Middle frontal gyrus (tissue), 1 donor: ENCODE results near the gene TMEM132A.

ENCODE experiments used
- DNase-seq: peaks from one replicate; pipeline ENCODE4 v3.0.0-alpha.2; 2015; ENCODE audit warnings: low spot score; ENCODE audit errors: extremely low spot score

TMEM132A gene

GRCh38 chr11:60921777-60922335 is 2.4 kb upstream of the TMEM132A start:
- no peak for DNase-seq

GRCh38 chr11:60922906-60923305 is 1.4 kb upstream of the TMEM132A start:
- no peak for DNase-seq

GRCh38 chr11:60923326-60923725 is 934 bp upstream of the TMEM132A start:
- DNase-seq = peak; percentile 21

DNA sequence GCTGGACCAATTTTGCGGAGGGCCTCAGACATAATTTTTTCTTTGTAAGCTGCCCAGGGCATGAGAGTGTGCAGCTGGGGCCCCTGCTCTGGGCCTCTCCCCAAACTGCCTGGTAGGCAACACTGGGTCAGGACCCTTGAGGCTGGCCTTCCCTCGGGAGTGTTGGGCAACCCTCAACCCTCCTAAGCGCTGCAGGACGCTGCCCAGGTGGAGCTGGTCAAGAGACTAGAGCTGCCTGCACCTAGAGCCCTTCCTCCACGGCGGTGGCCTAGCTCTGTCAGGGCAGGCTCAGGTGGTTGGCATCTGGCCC is 505 bp upstream of the TMEM132A start:
- DNase-seq = no peak

DNA sequence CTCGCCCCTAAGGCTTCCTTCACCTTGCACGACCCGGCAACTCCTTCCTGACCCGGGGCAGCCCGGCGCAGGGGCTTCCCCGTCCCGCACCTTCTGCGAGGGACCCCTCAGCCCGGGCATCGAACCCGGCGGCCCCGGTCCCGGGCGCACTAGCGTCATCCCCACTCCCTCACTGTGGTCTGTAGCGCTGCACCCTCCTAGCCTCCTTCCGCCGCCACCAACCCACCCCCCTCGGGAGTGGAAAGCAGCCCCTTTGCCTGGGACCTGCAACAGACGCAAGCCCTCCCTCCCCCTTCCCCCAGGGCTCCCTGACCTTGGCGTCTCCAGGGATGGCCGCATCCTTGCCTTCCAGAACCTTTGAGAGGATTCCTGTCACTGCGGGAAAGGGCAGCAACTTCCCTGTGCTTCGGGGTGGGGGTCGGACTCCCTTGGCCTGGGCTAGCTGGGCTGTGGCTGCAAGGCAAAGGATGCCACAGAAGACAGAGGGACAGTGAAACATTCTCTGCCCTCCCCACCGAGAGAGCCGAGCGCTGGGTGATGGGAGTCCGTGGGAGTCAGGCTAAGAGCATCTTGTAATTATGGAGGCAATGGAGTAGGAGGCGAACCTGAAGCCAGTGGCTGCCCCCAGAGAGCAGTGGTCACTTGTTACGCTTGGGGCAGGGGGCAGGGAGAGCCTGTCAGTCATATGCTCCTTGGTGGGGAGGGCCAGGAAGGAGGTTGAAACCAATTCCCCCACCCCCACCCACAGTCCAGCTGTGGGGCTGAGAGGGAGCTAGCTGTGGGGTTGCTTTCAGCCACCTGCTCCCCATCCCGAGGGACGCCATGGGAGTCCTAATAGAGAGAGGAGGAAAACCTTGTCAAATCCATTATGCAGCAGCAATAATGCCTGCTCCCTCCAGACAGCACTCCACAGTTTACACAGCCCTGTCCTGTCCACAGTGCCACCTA is 920 bp downstream of the TMEM132A start:
- no peak for DNase-seq

DNA sequence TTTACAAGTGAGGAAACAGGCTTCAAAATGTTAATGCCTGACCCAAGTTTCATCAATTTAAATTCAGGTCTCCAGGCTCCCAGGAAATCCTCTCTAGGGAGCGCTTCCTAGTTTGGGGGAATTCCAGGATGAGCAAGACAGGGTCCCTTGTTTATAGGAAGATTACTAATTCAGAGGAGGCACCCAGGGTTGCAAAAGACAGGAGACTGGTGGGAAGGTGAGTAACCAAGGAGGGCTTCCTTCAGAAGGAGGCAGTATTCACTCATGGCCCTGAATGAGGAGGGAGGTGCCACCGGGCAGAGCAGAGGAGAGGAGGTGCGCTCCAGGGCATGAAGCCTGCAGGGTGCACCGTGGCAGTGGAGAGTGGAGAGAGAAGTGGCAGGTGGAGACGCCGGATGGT is 1.6 kb downstream of the TMEM132A start:
- no peak for DNase-seq

GRCh38 chr11:60926500-60926899 is 2.2 kb downstream of the TMEM132A start:
- DNase-seq = no peak

GRCh38 chr11:60927061-60927592 is 2.9 kb downstream of the TMEM132A start:
- DNase-seq = no peak

DNA sequence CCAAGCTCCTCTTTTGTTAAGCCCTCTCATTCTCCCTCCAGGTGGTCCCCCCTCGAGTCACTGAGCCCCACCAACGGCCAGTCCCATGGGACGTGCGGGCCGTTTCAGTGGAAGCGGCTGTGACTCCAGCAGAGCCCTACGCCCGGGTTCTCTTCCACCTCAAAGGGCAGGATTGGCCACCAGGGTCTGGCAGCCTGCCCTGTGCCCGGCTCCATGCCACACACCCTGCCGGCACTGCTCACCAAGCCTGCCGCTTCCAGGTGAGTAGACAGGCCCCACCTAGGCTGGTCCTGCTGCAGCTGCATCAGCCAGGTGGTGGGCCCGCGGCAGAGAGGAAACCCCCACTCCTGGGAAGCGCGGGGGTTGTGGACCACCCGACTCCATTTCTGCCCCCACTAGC is 3.3 kb downstream of the TMEM132A start:
- no peak for DNase-seq

DNA sequence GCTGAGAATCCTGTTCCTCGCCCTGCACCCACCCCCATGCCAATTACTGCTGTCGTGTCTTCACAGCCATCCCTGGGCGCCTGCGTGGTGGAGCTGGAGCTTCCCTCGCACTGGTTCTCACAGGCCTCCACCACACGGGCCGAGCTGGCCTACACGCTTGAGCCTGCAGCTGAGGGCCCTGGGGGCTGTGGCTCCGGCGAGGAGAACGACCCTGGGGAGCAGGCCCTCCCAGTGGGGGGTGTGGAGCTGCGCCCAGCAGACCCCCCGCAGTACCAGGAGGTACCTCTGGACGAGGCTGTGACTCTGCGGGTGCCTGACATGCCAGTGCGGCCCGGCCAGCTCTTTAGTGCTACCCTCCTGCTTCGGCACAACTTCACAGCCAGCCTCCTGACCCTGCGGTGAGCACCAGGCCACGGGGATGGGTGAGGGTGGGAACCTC is 4.3 kb downstream of the TMEM132A start:
- DNase-seq = no peak

- DNase-seq = no peak
Measured at GRCh38 chr11:60929764-60930163, 5.5 kb downstream of the TMEM132A start.

- DNase-seq = no peak
Measured at GRCh38 chr11:60930394-60930793, 6.1 kb downstream of the TMEM132A start.

DNA sequence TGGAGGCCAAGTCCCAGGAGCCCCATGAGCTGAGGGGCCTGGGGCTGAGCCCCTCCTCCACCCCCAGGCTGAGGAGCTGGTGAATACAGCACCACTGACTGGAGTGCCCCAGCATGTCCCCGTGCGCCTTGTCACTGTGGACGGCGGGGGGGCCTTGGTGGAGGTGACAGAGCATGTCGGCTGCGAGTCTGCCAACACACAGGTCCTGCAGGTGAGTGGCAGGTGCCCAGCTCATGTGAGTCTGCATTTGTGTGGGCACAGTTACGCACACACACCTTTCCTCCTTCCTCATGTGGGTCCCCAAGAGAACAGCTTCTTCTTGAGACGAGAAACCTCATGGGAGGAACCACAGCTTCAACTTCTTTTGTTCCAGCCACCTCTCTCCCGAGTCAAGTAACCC is 7.7 kb downstream of the TMEM132A start:
- no peak for DNase-seq

- no peak for DNase-seq
Measured at GRCh38 chr11:60932605-60933356, 8.5 kb downstream of the TMEM132A start.

GRCh38 chr11:60933416-60934123 is 9.3 kb downstream of the TMEM132A start:
- DNase-seq = no peak

DNA sequence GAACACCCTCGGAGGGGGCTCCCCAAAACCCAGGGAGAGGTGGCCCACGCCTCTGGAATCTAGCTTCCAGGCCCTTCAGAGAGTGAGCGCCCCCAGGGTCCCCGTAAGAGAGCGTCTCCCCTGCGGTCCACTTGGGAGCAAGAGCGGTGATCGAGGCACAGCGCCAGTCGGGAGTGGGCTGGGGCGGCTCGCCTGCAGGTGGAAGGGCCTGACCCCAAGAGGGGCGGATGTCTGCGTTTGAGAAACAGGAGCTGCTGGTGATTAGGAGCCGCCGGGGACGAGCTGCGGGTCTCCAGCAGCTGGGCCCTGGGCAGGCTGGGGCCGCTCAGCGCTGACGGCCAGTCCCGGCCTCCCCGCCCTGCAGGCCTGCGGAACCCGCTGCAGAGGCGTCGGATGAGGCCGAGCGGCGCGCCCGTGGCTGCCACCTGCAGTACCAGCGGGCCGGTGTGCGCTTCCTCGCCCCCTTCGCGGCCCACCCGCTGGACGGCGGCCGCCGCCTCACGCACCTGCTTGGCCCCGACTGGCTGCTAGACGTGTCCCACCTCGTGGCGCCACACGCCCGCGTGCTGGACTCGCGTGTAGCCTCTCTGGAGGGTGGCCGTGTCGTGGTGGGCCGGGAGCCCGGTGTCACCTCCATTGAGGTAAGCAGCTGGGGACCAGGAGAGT is 10.0 kb downstream of the TMEM132A start:
- no peak for DNase-seq

GRCh38 chr11:60934790-60935605 is 10.7 kb downstream of the TMEM132A start:
- no peak for DNase-seq

DNA sequence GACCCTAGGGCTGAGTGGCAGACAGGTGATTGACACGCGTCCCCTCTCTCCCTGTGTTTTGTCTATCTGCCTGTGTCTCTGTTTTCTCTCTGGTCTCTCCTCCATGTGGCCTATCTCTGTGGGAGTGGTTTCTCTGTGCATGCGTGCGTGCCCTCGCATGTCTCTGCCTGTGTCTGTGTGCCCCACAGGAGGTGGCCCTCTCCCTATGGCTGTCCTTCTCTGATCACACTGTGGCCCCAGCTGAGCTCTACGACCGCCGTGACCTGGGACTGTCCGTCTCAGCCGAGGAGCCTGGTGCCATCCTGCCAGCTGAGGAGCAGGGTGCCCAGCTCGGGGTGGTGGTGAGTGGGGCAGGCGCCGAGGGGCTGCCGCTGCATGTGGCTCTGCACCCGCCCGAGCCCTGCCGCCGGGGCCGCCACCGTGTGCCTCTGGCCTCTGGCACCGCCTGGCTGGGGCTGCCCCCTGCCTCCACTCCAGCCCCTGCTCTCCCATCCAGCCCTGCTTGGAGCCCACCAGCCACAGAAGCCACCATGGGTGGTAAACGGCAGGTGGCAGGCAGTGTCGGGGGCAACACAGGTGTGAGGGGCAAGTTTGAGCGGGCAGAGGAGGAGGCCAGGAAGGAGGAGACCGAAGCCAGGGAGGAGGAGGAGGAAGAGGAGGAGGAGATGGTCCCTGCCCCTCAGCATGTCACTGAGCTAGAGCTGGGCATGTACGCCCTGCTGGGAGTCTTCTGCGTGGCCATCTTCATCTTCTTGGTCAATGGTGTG is 11.6 kb downstream of the TMEM132A start:
- no peak for DNase-seq

GRCh38 chr11:60936467-60937143 is 12.3 kb downstream of the TMEM132A start:
- DNase-seq = no peak
